GM12873 (cell line): ENCODE results near the gene CYP2B6.

Experiments
- TF ChIP-seq, protein P1 (sequence below): IDR thresholded peaks from 2 replicates; pipeline ENCODE4 v1.5.1; 2012; ENCODE audit warnings: low read depth, mild to moderate bottlenecking, moderate library complexity, low read length, control low read depth; ENCODE audit not compliant: insufficient read depth; ENCODE audit errors: missing control alignments

Gene CYP2B6

DNA sequence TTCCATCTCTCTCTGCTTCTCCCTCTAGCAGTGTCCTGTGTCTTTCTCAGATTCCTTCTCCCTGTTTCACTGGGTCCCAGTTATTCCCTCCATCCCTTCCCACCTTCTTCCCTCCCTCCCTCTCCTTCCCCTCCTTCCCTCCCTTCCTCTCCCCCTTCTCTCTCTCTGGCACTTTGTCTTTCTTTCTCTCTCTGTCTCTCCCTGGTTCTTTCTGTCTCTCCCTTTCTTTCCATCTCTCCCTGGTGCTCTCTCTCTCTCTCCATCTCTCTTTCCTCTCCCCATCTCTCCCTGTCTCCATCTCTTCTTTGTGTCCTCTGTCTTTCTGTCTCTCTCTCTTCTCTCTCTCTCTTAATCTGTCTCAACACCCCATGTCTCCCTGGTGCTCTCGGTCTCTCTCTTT lies 31.7 kb upstream of the CYP2B6 start:
- TF ChIP-seq, protein P1, sequence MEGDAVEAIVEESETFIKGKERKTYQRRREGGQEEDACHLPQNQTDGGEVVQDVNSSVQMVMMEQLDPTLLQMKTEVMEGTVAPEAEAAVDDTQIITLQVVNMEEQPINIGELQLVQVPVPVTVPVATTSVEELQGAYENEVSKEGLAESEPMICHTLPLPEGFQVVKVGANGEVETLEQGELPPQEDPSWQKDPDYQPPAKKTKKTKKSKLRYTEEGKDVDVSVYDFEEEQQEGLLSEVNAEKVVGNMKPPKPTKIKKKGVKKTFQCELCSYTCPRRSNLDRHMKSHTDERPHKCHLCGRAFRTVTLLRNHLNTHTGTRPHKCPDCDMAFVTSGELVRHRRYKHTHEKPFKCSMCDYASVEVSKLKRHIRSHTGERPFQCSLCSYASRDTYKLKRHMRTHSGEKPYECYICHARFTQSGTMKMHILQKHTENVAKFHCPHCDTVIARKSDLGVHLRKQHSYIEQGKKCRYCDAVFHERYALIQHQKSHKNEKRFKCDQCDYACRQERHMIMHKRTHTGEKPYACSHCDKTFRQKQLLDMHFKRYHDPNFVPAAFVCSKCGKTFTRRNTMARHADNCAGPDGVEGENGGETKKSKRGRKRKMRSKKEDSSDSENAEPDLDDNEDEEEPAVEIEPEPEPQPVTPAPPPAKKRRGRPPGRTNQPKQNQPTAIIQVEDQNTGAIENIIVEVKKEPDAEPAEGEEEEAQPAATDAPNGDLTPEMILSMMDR, result no peak

DNA sequence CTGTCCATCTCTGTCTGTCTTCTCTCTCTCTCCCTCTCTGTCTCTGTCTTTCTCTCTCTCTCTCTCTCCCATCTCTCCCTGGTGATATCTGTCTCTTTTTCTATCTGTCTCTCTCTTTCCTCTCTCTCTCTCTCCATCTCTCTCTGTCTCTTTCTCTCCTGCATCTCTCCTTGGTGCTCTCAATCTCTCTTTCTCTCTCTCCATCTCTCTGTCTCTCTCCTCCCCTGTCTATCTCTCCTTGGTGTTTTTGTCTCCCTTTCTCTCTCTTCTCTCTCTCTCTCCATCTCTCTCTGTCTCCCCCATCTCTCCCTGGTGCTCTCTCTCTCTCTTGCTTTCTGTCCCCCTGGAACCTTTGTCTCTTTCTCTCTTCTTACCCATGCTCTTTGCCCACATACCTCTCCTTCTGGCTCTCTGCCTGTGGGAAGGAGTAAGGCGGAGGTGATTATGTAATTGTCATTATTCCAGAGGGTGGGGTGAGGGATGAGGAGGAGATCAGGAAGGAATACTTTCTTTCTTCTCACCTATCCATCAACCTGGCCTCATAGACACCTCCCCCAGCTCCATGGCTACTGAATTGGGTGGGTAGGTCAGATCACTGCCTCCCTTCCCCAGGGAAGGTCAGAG lies 30.9 kb upstream of the CYP2B6 start:
- TF ChIP-seq, protein P1, result no peak

DNA sequence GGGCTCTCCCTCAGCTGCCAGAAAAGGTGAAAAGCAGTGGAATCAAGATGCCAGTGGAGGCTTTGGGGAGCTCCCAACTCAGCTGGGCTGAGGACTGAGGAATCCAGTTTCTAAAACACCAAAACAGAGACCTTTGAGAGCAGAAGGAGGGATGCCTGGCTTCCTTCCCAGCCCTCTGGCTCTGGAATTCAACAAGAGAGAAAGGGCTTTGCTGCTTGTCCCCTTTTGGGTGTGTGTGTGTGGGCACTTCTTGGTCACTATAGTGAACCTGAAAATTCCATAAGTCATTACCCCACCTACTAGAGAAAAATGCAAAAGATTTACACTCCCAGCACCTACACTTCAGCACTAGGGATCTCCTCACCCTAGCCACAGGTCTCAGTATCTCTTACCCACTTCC lies 30.3 kb upstream of the CYP2B6 start:
- TF ChIP-seq, protein P1, result no peak

DNA sequence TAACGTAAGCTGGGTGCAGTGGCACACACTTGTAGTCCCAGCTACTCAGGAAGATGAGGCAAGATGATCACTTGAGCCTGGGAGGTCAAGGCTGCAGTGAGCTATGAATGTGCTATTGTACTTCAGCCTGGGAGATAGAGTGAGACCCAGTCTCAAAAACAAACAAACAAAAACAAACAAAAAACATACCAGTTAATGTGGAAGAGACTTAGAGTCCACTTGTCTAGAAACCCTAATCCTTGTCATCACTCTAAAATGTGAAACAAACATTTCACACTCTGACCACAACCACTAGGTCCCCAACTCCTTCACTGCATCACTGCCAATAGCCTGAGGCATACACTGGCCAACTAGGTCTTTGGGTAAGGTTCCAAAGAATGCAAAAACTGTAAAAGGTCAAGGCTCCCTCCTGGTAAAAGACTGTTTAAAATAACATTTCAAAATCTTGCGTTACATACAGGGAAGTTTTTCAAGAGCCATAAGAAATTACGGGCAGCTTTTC lies 28.6 kb upstream of the CYP2B6 start:
- TF ChIP-seq, protein P1, result no peak

DNA sequence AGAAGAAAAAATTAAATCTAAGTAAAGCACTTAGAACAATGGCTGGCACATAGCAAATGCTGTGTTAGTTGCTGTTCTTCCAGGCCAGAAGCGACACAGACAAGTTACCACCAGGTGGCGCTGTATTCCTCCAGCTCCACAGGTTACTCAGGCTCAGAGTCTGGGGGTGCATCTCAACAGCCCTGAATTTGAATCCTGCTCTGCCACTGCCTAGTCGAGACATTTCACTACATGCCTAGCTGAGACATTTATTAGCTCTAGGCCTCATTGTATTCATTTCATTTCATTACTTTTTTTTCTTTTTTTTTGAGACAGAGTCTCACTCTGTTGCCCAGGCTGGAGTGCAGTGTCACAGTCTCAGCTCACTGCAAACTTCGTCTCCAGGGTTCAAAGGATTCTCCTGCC lies 16.4 kb upstream of the CYP2B6 start:
- TF ChIP-seq, protein P1, result peak; percentile 84

DNA sequence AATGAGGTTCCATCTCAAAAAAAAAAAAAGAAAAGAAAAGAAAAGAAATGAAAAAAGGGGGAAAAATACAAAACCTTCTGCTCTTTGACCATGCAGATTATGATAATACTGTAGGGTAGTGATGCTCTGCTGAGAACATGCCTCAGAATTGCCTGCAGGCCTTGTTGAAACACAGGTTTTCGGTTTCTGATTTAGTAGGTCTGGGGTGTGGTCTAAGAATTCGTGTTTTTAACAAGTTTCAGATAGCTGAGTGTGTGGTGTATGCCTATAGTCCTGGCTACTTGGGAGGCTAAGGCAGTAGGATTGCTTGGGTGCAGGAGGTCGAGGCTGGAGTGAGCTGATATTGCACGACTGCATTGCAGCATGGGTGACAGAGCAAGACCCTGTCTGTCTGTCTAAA lies 14.9 kb upstream of the CYP2B6 start:
- TF ChIP-seq, protein P1, result no peak

DNA sequence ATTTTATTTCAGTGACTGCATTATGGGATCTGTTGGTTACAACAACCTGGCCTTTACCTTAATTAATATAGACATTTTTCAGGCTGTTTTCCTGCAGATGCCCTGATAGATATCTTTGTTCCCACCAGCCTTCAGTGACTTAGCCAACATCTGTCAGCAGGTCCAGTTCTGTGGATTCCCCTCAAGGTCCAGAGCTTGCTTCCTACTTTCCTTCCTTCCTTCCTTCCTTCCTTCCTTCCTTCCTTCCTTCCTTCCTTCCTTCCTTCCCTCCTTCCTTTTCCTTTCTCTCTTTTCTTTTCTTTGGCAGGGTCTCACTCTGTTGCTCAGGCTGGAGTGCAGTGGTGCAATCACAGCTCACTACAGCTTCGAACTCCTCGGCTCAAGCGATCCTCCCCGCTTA lies 14.4 kb upstream of the CYP2B6 start:
- TF ChIP-seq, protein P1, result no peak

DNA sequence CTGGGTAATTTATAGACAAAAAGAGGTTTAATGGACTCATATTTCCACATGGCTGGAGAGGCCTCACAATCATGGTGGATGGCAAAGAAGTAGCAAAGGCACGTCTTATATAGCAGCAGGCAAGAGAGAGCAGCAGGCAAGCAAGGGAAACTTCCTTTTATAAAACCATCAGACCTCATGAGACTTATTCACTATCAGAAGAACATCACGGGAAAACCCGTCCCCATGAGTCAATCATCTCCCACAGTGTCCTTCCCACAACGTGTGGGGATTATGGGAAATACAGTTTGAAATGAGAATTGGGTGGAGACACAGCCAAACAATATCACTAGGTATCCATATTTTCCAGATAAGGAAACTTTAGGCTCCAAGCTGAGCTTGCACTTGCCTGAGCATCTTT lies 9.5 kb upstream of the CYP2B6 start:
- TF ChIP-seq, protein P1, result no peak
